SK-N-SH treated with all-trans-retinoic acid at 6 μM for 48 hours (cell line): Measurements from ENCODE around the gene IGSF11.

Experiments used
- ATAC-seq: fragments of 200-7000 bp; cut with Tn5 transposase; 3 replicates; pipeline ENCODE4 v1.9.1; 2020; ENCODE audit warnings: mild to moderate bottlenecking, moderate library complexity
- ARNTL ChIP-seq: fragments of 450-650 bp; formaldehyde crosslinking; IDR thresholded peaks from 2 replicates; pipeline ENCODE4 v1.5.0; 2020; ENCODE audit warnings: low read depth, mild to moderate bottlenecking, moderate library complexity, borderline replicate concordance
- BACH2 ChIP-seq: fragments of 250-450 bp; sonication (Bioruptor Pico); IDR thresholded peaks from 2 replicates; pipeline ENCODE4 v1.9.0; 2021; ENCODE audit warnings: mild to moderate bottlenecking, borderline replicate concordance
- CREB5 ChIP-seq: fragments of 250-450 bp; sonication (Bioruptor Pico); IDR thresholded peaks from 2 replicates; pipeline ENCODE4 v1.5.1; 2020; ENCODE audit warnings: low read depth, mild to moderate bottlenecking, moderate library complexity
- CSRNP3 ChIP-seq: fragments of 250-450 bp; sonication (Bioruptor Pico); IDR thresholded peaks from 2 replicates; pipeline ENCODE4 v1.5.1; 2021; ENCODE audit warnings: mild to moderate bottlenecking, moderate library complexity
- ESRRG ChIP-seq: fragments of 250-450 bp; sonication (Bioruptor Pico); IDR thresholded peaks from 2 replicates; pipeline ENCODE4 v1.6.1; 2021; ENCODE audit warnings: mild to moderate bottlenecking
- GLIS3 ChIP-seq: fragments of 250-450 bp; sonication (Bioruptor Pico); IDR thresholded peaks from 2 replicates; pipeline ENCODE4 v1.5.0; 2020; ENCODE audit warnings: mild to moderate bottlenecking, moderate library complexity
- ISL1 ChIP-seq: fragments of 250-450 bp; sonication (Bioruptor Pico); IDR thresholded peaks from 2 replicates; pipeline ENCODE4 v2.1.2; 2022; ENCODE audit warnings: mild to moderate bottlenecking, moderate library complexity
- OSR1 ChIP-seq: fragments of 250-450 bp; sonication (Bioruptor Pico); IDR thresholded peaks from 2 replicates; pipeline ENCODE4 v1.8.0; 2022; ENCODE audit warnings: moderate library complexity, mild to moderate bottlenecking, inconsistent platforms
- PATZ1 ChIP-seq: fragments of 250-450 bp; sonication (Bioruptor Pico); IDR thresholded peaks from 2 replicates; pipeline ENCODE4 v1.8.0; 2020; ENCODE audit warnings: mild to moderate bottlenecking, moderate library complexity, borderline replicate concordance
- PPARA ChIP-seq: fragments of 250-450 bp; sonication (Bioruptor Pico); IDR thresholded peaks from 2 replicates; pipeline ENCODE4 v1.5.0; 2020; ENCODE audit warnings: mild to moderate bottlenecking, borderline replicate concordance
- RARB ChIP-seq: fragments of 250-450 bp; sonication (Bioruptor Pico); IDR thresholded peaks from 2 replicates; pipeline ENCODE4 v1.8.0; 2021; ENCODE audit warnings: mild to moderate bottlenecking, moderate library complexity
- SNAI2 ChIP-seq: fragments of 250-450 bp; sonication (Bioruptor Pico); IDR thresholded peaks from 2 replicates; pipeline ENCODE4 v1.5.0; 2020; ENCODE audit warnings: mild to moderate bottlenecking, moderate library complexity
- TCF4 ChIP-seq: fragments of 250-450 bp; sonication (Bioruptor Pico); IDR thresholded peaks from 2 replicates; pipeline ENCODE4 v1.8.0; 2021; ENCODE audit warnings: mild to moderate bottlenecking, moderate library complexity, borderline replicate concordance
- TOX ChIP-seq: fragments of 250-450 bp; sonication (Bioruptor Pico); IDR thresholded peaks from 2 replicates; pipeline ENCODE4 v1.8.0; 2021; ENCODE audit warnings: mild to moderate bottlenecking, moderate library complexity, borderline replicate concordance
- ZC3H10 ChIP-seq: fragments of 250-450 bp; sonication (Bioruptor Pico); IDR thresholded peaks from 2 replicates; pipeline ENCODE4 v1.5.1; 2021; ENCODE audit warnings: mild to moderate bottlenecking, moderate library complexity
- ZFP3 ChIP-seq: fragments of 250-450 bp; sonication (Bioruptor Pico); IDR thresholded peaks from 2 replicates; pipeline ENCODE4 v1.5.0; 2020; ENCODE audit warnings: mild to moderate bottlenecking, moderate library complexity
- ZFP30 ChIP-seq: fragments of 450-650 bp; formaldehyde crosslinking; IDR thresholded peaks from 2 replicates; pipeline ENCODE4 v1.5.0; 2022; ENCODE audit warnings: mild to moderate bottlenecking, moderate library complexity
- ZNF565 ChIP-seq: fragments of 450-650 bp; formaldehyde crosslinking; conservative IDR thresholded peaks from 2 replicates; pipeline ENCODE4 v1.5.0; 2020; ENCODE audit warnings: low read depth, mild to moderate bottlenecking, moderate library complexity
- ZNF70 ChIP-seq: fragments of 450-650 bp; formaldehyde crosslinking; IDR thresholded peaks from 2 replicates; pipeline ENCODE4 v1.5.0; 2020; ENCODE audit warnings: mild to moderate bottlenecking, moderate library complexity
- ZNF8 ChIP-seq: fragments of 450-650 bp; formaldehyde crosslinking; IDR thresholded peaks from 2 replicates; pipeline ENCODE4 v1.5.0; 2020; ENCODE audit warnings: mild to moderate bottlenecking, moderate library complexity
- TF ChIP-seq, protein P1 (sequence below): fragments of 250-450 bp; sonication (Bioruptor Pico); IDR thresholded peaks from 2 replicates; pipeline ENCODE4 v1.5.0; 2020; ENCODE audit warnings: mild to moderate bottlenecking, moderate library complexity
- TF ChIP-seq, protein P2 (sequence below): fragments of 250-450 bp; sonication (Bioruptor Pico); IDR thresholded peaks from 2 replicates; pipeline ENCODE4 v1.8.0; 2021; ENCODE audit warnings: low read depth, mild to moderate bottlenecking, moderate library complexity, borderline replicate concordance

Gene IGSF11

GRCh38 chr3:119069725-119070124, 35.1 kb upstream of the IGSF11 start:
- ATAC-seq = no peak
- TF ChIP-seq GLIS3 (CRISPR knock-in tag) (no peak), TOX (no peak), CREB5 (no peak), OSR1 (CRISPR knock-in tag) (no peak), ZNF70 (CRISPR knock-in tag) (no peak), ZC3H10 (CRISPR knock-in tag) (no peak), ZFP3 (CRISPR knock-in tag) (no peak), PPARA (no peak), ZNF8 (CRISPR knock-in tag) (no peak), ESRRG (CRISPR knock-in tag) (no peak), ZNF565 (CRISPR knock-in tag) (no peak), CSRNP3 (no peak), TCF4 (CRISPR knock-in tag) (no peak), SNAI2 (CRISPR knock-in tag) (no peak), PATZ1 (CRISPR knock-in tag) (no peak), ZFP30 (CRISPR knock-in tag) (no peak)
- TF ChIP-seq, protein P1, sequence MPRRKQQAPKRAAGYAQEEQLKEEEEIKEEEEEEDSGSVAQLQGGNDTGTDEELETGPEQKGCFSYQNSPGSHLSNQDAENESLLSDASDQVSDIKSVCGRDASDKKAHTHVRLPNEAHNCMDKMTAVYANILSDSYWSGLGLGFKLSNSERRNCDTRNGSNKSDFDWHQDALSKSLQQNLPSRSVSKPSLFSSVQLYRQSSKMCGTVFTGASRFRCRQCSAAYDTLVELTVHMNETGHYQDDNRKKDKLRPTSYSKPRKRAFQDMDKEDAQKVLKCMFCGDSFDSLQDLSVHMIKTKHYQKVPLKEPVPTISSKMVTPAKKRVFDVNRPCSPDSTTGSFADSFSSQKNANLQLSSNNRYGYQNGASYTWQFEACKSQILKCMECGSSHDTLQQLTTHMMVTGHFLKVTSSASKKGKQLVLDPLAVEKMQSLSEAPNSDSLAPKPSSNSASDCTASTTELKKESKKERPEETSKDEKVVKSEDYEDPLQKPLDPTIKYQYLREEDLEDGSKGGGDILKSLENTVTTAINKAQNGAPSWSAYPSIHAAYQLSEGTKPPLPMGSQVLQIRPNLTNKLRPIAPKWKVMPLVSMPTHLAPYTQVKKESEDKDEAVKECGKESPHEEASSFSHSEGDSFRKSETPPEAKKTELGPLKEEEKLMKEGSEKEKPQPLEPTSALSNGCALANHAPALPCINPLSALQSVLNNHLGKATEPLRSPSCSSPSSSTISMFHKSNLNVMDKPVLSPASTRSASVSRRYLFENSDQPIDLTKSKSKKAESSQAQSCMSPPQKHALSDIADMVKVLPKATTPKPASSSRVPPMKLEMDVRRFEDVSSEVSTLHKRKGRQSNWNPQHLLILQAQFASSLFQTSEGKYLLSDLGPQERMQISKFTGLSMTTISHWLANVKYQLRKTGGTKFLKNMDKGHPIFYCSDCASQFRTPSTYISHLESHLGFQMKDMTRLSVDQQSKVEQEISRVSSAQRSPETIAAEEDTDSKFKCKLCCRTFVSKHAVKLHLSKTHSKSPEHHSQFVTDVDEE (CRISPR knock-in tag) = no peak

GRCh38 chr3:119063471-119063870, 28.8 kb upstream of the IGSF11 start:
- no peak for TF ChIP-seq CREB5
- TF ChIP-seq TOX = no peak
- TF ChIP-seq ISL1 (CRISPR knock-in tag) = no peak
- TF ChIP-seq SNAI2 (CRISPR knock-in tag) = no peak
- TF ChIP-seq BACH2 = no peak
- TF ChIP-seq OSR1 (CRISPR knock-in tag) = no peak
- TF ChIP-seq ZC3H10 (CRISPR knock-in tag) = no peak
- TF ChIP-seq, protein P2, sequence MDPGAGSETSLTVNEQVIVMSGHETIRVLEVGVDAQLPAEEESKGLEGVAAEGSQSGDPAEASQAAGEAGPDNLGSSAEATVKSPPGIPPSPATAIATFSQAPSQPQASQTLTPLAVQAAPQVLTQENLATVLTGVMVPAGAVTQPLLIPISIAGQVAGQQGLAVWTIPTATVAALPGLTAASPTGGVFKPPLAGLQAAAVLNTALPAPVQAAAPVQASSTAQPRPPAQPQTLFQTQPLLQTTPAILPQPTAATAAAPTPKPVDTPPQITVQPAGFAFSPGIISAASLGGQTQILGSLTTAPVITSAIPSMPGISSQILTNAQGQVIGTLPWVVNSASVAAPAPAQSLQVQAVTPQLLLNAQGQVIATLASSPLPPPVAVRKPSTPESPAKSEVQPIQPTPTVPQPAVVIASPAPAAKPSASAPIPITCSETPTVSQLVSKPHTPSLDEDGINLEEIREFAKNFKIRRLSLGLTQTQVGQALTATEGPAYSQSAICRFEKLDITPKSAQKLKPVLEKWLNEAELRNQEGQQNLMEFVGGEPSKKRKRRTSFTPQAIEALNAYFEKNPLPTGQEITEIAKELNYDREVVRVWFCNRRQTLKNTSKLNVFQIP = no peak
- no peak for TF ChIP-seq ESRRG (CRISPR knock-in tag)
- TF ChIP-seq PATZ1 (CRISPR knock-in tag) = no peak
- no peak for TF ChIP-seq ZNF70 (CRISPR knock-in tag)
- TF ChIP-seq, protein P1 (CRISPR knock-in tag) = no peak
- TF ChIP-seq ZNF565 (CRISPR knock-in tag) = no peak
- TF ChIP-seq ARNTL = no peak
- no peak for TF ChIP-seq ZNF8 (CRISPR knock-in tag)
- no peak for TF ChIP-seq CSRNP3
- no peak for TF ChIP-seq TCF4 (CRISPR knock-in tag)
- no peak for TF ChIP-seq GLIS3 (CRISPR knock-in tag)
- TF ChIP-seq RARB (CRISPR knock-in tag) = no peak
- ATAC-seq = no peak
